GM18508 (cell line): ENCODE data around the gene IMP3.
A peak's percentile ranks its signal among the peaks of the same experiment; 100 is the strongest.

Experiments used
- ATAC-seq: cut with Tn5 transposase; IDR thresholded peaks from one replicate; pipeline ENCODE4 v1.9.1; 2021; ENCODE audit warnings: moderate number of reproducible peaks; ENCODE audit not compliant: insufficient read depth, unreplicated experiment

IMP3 gene

GRCh38 chr15:75631935-75632334 is 8.1 kb downstream of the IMP3 start:
- no peak for ATAC-seq

- peak; percentile 50 for ATAC-seq
These were observed 14.3 kb downstream of the IMP3 start, which contains the start of gene SNUPN for GRCh38 chr15:75625542-75626347. Gene SNUPN, minus strand, starts transcription at chr15:75625725. Its CDS starts 4,674 bp downstream, at chr15:75621051.

- ATAC-seq, result no peak
These were observed 17.5 kb downstream of the IMP3 start for GRCh38 chr15:75622505-75622904.

GRCh38 chr15:75620841-75621391 is 19.1 kb downstream of the IMP3 start:
- ATAC-seq, result no peak

GRCh38 chr15:75620058-75620820 is 19.8 kb downstream of the IMP3 start:
- ATAC-seq, result no peak

GRCh38 chr15:75616766-75617165 is 23.3 kb downstream of the IMP3 start:
- no peak for ATAC-seq

- ATAC-seq, result no peak
These were observed 33.0 kb downstream of the IMP3 start for GRCh38 chr15:75606711-75607699.

- ATAC-seq, result no peak
These were observed 34.0 kb downstream of the IMP3 start for GRCh38 chr15:75606026-75606425.

GRCh38 chr15:75599401-75599800 is 40.6 kb downstream of the IMP3 start:
- no peak for ATAC-seq

- no peak for ATAC-seq
These were observed 41.7 kb downstream of the IMP3 start for GRCh38 chr15:75598361-75598760.

- no peak for ATAC-seq
These were observed 42.2 kb downstream of the IMP3 start for GRCh38 chr15:75597667-75598341.

- no peak for ATAC-seq
These were observed 43.2 kb downstream of the IMP3 start for GRCh38 chr15:75596703-75597345.

- ATAC-seq, result no peak
These were observed 45.7 kb downstream of the IMP3 start for GRCh38 chr15:75594276-75594675.

- no peak for ATAC-seq
These were observed 48.2 kb downstream of the IMP3 start for GRCh38 chr15:75591655-75592364.

GRCh38 chr15:75590239-75590638 is 49.8 kb downstream of the IMP3 start:
- no peak for ATAC-seq
